SIG-M5 treated with dmso at 0.1 percent for 504 hours (cell line): Measurements from ENCODE around the gene ITGAL.
A peak's percentile ranks its signal among the peaks of the same experiment; 100 is the strongest.
"Not testable (repeated sequence)": the region's sequence is repeated elsewhere in the genome, so short reads cannot be mapped to it uniquely, and the experiment has no call there.

Experiments
- DNase-seq: peaks from one replicate; lab custom pipeline; 2025; ENCODE audit not compliant: unreplicated experiment; lab: John Stamatoyannopoulos, UW

Gene ITGAL

DNA sequence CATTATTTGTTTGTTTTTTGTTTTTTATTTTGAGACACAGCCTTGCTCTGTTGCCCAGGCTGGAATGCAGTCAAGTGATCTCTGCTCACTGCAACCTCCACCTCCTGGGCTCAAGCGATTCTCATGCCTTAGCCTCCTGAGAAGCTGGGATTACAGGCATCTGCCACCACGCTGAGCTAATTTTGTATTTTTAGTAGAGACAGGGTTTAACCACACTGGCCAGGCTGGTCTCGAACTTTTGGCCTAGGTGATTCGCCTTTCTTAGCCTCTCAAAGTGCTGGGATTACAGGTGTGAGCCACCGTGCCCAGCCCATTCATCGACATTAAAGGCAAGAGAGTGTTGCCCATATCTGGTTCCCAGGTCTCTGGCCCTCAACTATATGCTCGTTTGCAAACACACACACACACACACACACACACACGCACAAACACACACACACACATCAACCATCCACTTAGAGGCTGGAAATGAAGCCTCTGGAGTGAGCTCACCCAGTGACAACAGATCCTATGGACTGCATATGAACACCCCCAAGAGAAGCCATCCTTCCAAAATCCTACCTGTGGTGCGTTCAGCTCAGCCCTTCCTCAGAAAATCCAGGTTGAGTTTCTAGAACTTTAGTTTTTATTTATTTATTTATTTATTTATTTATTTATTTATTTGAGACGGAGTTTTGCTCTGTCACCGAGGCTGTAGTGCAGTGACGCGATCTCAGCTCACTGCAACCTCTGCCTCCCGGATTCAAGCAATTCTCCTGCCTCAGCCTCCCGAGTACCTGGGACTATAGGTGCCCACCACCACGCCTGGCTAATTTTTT is 14.6 kb upstream of the ITGAL start:
- DNase-seq: no peak

DNA sequence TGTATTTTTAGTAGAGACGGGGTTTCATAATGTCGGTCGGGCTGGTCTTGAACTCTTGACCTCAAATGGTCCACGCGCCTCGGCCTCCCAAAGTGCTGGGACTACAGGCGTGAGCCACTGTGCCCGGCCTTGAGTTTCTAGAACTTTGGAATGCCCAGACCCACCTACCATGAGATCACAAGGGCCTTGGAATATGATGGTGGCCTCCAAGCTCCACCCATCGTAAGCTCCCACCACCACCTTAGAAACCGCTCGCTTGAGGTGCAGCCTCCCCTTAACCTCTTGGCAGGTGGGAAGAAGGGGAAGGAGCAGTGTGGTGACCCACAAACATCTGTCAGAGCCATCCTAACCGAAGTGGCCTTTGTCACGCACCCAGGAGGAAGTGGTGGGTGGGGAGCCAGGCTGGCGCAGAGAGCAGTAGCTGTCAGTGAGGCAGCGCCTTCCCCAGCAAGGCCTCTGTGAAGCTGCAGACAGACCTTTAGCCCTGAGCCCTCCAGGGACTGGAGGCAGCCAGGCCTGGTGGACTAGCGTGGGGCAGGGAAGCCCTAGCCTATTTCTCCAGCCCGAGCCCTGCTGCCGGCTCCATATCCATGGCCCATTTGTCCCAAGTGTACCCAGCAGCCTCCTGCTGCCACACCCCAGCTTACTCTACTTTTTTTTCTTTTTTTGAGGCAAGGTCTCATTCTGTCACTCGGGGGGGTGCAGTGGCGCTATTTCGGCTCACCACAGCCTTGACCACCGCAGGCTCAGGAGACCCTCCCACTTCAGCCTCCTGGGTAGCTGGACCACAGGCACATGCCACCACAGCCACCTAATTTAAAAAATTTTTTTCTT is 13.8 kb upstream of the ITGAL start:
- DNase-seq: peak; percentile 92

DNA sequence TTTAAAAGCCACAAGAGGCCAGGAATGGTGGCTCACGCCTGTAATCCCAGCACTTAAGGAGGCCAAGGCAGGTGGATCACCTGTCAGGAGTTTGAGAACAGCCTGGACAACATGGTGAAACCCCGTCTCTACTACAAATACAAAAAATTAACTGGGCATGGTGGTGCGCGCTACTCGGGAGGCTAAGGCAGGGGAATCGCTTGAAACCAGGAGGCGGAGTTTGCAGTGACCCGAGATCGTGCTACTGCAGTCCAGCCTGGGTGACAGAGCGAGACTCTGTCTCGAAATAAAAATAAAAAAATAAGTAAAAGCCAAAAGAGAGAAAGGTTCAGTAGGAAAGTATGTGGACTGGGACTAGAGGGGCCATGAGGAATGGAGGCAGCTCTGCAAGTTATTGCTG is 13.1 kb upstream of the ITGAL start:
- DNase-seq: no peak

DNA sequence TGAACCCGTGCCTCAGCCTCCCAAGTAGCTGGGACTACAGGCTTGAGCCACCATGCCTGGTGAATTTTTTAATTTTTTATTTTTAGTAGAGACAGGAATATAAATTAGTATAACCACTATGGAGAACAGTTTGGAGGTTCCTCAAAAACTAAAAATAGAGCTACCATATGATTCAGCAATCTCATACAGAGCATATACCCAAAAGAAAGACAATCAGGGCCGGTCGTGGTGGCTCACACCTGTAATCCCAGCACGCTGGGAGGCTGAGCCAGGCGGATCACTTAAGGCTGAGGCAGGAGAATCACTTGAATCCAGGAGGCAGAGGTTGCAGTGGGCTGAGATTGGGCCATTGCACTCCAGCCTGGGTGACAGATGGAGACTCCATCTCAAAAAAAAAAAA is 11.1 kb upstream of the ITGAL start:
- not testable (repeated sequence) for DNase-seq

DNA sequence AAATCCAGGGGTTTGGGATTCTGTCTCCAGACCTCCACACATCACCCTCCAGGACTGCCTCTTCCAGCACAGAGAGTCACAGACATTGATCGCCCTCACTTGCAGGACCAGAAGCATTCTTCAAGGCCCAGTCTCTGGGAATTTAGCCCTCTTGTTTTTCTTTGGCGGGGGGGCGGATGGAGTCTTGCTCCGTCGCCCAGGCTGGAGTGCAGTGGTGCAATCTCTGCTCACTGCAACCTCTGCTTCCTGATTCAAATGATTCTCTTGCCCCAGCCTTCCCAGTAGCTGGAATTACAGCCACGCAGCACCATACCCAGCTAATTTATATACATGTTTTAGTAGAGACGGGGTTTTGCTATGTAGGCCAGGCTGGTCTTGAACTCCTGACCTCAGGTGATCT is 8.5 kb upstream of the ITGAL start:
- DNase-seq: no peak

DNA sequence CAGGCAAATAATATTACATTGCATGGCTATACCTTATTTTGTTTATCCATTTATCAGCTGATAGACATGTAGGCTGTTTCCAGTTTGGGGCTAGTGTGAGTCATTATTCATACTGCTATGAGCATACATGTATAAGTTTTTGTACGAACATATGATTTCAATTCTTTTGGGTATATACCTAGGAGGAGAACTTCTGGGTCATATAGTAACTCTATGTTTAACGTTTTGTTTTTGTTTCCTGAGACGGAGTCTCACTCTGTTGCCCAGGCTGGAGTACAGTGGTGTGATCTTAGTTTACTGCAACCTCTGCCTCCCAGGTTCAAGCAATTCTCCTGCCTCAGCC is 2.4 kb upstream of the ITGAL start:
- no peak for DNase-seq

DNA sequence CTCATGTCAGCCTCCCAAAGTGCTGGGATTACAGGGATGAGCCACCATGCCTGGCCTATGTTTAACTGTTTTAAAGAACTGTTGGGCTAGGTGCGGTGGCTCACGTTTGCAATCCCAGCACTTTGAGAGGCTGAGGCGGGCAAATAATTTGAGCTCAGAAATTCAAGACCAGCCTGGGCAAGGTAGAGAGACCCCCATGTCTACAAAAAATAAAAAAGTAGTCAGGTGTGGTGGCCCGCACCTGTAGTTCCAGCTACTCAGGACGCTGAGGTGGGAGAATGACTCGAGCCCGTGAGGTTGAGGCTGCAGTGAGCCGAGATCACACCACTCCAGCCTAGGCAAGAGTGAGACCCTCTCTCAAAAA is 1.9 kb upstream of the ITGAL start:
- DNase-seq: no peak

DNA sequence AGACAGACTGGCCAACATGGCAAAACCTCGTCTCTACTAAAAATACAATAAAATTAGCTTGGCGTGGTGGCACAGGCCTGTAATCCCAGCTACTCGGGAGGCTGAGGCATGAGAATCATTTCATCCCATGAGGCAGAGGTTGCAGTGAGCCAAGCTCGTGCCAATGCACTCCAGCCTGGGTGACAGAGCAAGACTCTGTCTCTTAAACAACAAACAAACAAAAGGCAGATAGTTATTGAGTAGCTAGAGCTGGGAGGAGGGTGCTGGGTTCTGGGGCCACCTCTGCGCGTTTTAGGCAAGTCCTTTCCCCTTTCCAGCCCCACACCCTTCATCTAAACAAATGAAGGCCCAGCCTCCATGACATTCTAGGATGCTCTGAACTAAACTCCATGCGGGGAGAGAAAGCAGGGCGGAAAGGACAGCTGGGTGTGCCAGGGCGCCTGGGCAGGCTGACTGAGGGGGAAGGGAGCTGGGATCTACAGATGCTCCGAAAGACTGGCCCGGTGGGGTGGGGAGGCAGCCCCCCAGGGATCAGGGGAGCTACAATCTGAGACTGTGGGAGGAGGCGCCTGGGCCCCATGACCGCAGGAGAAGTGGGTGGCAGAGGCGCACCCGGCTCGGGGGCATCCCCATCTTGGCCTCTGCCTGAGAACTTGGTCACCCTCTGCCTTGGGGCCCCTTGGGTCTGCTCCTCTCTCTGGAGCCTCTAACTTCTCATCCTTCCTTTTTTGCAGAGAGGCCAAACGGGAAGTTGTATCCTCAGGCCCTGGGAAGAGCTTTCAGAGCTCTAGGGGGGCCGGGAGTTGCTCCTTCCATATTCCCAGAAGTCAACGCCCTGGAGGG is 910 bp downstream of the ITGAL start:
- peak; percentile 42 for DNase-seq

DNA sequence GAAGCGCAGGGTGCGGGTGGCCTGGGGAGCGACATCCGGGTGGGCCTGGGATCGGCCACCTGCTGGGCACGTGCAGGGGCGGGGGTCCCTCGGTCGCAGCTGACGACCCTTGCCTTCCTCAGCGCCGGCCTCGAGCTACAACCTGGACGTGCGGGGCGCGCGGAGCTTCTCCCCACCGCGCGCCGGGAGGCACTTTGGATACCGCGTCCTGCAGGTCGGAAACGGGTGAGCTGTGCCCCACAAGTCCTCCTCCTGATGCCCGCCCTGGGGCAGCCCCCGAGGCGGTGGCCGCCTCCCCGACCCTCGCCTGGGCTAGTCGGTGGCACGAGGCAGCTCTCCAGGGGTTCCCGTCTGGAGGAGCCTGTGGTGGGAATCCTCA is 1.5 kb downstream of the ITGAL start:
- DNase-seq: no peak

DNA sequence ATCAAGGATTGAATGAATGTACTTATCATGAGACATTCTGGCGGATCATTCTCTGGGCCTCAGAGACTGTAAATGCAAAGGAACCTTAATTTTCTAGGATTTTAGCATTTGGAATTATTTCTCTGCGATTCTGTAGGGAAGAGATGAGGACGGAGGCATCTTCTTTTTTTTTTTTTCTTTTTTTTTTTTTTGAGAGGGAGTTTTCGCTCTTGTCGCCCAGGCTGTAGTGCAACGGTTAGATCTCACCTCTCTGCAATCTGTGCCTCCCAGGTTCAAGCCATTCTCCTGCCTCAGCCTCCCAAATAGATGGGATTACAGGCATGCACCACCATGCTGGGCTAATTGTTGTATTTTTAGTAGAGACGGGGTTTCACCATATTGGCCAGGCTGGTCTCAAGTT is 2.1 kb downstream of the ITGAL start:
- no peak for DNase-seq

DNA sequence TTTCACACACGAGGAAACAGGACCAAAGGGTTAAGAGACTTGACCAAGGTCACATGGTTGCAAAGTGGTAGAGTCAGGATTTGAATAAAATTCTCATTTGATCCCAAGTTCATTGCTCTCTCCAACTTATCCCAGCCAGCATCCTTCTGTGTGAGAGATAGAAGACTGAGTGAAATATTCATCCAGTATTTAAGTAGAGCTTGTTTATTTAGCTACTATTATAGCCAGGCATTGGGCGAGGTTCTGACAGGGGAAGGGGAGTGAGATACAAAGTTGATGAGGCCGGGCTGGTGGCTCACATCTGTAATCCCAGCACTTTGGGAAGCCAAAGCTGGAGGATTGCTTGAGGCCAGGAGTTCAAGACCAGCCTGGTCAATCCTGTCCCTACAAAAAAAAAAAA is 4.4 kb downstream of the ITGAL start:
- no peak for DNase-seq

DNA sequence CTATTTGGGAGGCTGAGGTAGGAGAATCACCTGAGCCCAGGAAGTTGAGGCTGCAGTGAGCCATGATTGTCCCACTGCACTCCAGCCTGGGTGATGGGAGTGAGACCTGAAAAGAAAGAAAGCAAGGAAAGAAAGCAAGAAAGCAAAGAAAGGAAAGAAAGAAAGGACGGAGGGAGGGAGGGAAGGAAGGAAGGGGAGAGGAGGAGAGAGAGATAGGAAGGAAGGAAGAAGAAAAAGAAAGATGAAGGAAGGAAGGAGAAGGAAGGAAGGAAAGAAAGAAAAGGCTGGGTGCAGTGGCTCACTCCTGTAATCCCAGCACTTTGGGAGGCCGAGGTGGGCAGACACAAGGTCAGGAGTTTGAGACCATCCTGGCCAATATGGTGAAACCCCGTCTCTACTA is 5.2 kb downstream of the ITGAL start:
- not testable (repeated sequence) for DNase-seq

DNA sequence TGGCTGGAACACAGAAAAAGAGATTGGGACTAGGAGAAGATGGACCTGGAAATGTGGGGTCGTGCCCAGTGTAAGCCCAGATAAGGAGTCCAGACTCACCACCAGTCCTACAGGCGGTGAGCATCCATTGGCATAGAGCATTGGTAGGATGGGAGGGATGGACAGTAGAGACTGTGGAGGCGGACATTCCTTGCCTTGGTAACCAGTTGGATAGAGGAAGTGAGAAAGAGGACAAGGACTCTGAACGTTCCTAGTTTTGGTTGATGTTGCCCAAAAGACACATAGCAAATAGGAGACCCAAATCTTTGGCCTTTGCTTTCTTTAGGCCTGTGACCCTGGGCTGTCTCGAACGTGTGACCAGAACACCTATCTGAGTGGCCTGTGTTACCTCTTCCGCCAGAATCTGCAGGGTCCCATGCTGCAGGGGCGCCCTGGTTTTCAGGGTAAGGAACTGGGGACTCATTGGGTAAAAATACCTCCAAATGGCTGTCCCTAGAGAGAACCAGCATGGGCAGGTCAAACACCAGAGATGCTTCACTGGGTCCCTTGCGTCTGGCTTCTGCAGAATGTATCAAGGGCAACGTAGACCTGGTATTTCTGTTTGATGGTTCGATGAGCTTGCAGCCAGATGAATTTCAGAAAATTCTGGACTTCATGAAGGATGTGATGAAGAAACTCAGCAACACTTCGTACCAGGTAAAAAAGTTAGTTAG is 6.4 kb downstream of the ITGAL start:
- DNase-seq: peak; percentile 27

DNA sequence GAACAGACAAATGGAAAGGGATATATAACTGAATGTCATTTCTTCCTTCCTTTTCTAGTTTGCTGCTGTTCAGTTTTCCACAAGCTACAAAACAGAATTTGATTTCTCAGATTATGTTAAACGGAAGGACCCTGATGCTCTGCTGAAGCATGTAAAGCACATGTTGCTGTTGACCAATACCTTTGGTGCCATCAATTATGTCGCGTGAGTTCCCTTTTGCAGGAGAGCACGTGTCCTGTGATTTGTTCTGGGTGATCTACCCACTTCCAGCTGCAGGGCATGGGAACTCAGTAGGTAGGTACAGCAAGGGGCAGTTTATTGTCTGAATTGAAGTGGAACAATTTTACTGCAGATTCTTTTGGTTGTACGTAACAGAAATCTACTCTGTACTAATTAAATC is 8.8 kb downstream of the ITGAL start:
- DNase-seq: no peak

DNA sequence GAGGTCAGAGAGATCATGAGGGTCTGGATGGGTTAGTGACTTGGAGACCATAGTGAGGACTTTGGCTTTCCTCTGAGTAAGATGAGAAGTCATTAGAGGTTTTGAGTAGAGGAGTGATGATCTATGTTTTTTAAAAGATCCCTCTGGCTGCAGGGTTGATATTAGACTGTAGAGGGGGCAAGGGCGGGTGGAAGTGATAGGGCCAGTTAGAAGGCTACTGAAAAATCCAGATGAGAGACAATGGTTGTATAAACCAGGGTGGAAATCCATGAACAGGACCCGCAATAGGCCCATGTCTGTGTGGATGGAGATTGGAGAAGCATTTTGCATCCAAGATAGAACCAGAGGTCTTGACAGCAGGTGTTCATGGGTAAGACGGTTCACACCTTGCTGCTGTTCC is 9.8 kb downstream of the ITGAL start:
- DNase-seq: no peak

DNA sequence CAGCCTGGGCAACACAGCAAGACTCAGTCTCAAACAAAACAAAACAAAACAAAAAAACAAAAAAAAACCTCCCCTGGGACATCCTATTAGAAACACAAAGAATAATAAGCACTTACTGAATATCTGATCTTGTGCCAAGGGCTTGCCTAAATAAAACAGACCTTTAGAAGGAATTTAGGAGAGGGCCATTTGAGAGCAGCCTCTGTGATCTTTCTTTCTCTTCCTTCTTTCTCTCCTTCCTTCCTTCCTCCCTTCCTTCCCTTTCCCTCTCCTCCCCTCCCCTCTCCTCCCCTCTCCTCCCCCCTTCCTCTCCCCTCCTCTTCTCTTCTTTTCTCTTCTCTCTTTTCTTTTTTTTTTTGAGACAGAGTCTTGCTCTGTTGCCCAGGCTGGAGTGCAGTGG is 12.3 kb downstream of the ITGAL start:
- DNase-seq: no peak

DNA sequence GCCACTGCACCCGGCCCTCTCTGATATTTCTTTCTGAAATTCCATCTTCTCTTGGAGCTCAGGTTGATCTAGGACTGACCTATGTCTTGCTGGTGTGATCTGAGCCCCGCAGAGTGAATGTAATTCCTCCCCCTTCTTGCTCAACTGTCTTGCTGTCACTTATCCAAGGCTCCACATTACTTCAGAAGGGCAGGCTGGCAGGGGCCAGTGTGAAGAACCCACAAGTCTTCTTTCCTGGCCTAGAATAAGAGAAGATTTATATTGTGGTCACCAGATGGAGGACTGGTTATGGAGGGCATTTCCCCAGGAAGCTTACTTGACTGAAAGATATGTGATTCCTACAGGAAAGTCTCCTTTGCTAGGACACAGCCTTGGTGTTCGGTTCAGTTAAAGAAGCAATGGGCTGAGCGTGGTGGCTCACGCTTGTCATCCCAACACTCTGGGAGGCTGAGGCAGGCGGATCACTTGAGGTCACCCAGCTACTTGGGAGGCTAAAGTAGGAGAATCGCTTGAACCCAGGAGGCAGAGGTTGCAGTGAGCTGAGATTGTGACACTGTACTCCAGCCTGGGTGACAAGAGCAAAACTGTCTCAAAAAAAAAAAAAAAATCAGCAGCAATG is 13.4 kb downstream of the ITGAL start:
- no peak for DNase-seq

DNA sequence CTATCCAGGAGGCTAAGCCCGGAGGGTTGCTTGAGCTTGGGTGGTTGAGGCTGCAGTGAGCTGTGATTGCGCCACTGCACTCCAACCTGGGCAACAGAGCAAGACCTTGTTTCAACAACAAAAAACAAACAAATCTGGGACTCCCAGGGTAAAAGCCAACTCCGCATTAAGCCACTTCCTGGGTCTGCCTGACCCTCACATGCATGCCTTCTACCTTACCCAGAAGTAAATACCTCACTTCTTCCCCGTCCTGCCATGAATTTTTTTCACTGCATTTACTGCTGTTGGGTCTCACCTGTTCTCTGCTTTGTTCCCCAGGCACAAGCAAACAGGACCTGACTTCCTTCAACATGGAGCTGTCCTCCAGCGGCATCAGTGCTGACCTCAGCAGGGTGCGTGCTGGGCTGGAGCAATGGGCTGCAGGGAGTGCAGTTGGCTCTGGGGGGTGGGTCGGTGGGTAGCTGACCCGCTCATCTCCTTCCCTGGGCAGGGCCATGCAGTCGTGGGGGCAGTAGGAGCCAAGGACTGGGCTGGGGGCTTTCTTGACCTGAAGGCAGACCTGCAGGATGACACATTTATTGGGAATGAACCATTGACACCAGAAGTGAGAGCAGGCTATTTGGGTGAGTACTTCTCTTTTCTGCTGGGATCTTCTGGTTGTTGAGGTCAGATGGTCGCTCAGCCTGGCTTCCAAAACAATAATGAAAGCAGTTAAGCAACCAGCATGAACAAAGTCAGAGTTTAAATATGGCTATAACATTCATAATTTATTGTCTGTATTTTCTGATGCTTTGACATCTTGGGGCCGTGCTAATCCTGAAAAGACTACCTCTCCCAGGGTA is 16.4 kb downstream of the ITGAL start:
- DNase-seq: no peak

DNA sequence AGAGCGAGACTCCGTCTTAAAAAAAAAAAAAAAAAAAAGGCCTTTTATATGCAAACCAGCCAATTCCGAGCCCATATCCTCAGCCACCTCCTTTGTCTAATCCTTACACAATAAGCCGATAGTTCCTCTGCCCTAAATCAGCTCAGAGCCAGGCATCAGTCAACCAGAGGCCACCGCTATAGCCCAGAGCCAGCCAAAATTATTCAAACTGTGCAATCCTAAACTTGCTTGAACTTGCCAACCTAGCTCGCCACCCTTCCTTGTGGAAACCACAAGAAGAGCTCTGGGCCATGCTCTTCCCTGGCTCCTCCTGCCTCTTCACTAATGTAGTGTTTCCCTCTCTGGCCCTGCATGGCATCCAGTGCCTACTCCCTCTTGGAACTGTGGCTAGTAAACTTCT is 17.7 kb downstream of the ITGAL start:
- DNase-seq: no peak

DNA sequence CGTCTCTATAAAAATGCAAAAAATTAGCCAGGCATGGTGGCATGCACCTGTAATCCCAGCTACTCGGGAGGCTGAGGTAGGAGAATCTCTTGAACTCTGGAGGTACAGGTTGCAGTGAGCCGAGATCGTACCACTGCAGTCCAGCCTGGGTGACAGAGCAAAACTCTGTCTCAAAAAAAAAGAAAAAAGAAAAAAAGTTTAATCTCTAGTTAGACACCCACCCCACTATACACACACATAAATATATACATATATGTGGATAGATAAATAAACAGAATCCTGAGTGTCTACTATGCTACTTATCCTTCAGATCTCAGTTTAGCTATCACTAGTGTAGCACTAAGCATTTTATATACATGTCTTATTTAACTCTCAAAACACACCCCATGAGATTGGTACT is 18.7 kb downstream of the ITGAL start:
- DNase-seq: no peak
